ENCODE data around the gene CST6. TPM values are rescaled to one million over a fixed set of nuclear protein-coding genes. Genes with fewer than 3 reads are reported as not detected.

The CST6 gene
- polyA plus RNA-seq, 2 of the 4 experiments (the other 2 are of a cell fraction) = not detected

DNA sequence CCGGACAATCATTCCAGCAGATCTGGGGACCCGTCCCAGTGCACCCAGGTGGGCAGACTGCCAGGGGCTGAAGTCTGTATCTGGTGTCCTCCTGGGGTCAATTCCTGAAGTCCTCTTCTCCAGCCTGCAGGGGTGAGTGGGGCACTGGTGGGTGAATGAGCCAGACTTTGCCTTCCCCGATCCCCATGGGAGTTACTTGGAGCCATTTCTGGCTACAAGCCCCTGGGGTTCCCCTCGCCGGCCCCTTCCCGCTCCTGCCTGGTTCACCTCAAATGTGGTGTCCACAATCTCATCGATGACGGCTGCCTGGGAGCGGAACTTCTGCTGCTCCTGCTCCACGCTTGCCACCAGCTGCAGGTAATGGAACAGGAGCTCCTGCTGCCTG lies 5.0 kb downstream of the CST6 start:
- 82% methylated on average over 10 of the region's 10 CpGs for WGBS (ENCODE audit: missing lambda C conversion rate)
- Histone ChIP-seq H3K27ac (no peak overlapping the region), H3K9me3 (no peaks in the 10 kb centered on the region), H3K4me1 (peaks cover 24% of the 10 kb centered on the region), H3K4me2 (no peak overlapping the region), H3K4me3 (no peak overlapping the region)
- no peak for DNase-seq (ENCODE audit: low read depth in 1 of 2, low spot score in 1 of 2)
- TF ChIP-seq TFCP2L1 (CRISPR knock-in tag; IDR thresholded peaks at IDR 0.05) (no peak), ESRRA (IDR thresholded peaks at IDR 0.05; ENCODE audit: borderline replicate concordance, low read length) (no peak), KDM5A (IDR thresholded peaks at IDR 0.05) (no peak), FOSL2 (IDR thresholded peaks at IDR 0.05) (no peak), FOSL2 (CRISPR knock-in tag; IDR thresholded peaks at IDR 0.05) (no peak), NFE2L2 (conservative IDR thresholded peaks at IDR 0.05; ENCODE audit: low read length) (no peak), EHMT2 (IDR thresholded peaks at IDR 0.05; ENCODE audit: low read depth) (no peak)
- TF ChIP-seq, protein P1, sequence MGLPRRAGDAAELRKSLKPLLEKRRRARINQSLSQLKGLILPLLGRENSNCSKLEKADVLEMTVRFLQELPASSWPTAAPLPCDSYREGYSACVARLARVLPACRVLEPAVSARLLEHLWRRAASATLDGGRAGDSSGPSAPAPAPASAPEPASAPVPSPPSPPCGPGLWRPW (IDR thresholded peaks at IDR 0.05) = no peak
- TF ChIP-seq, protein P2, sequence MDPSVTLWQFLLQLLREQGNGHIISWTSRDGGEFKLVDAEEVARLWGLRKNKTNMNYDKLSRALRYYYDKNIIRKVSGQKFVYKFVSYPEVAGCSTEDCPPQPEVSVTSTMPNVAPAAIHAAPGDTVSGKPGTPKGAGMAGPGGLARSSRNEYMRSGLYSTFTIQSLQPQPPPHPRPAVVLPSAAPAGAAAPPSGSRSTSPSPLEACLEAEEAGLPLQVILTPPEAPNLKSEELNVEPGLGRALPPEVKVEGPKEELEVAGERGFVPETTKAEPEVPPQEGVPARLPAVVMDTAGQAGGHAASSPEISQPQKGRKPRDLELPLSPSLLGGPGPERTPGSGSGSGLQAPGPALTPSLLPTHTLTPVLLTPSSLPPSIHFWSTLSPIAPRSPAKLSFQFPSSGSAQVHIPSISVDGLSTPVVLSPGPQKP (IDR thresholded peaks at IDR 0.05; ENCODE audit: low read depth, low read length) = no peak
- FAIRE-seq = no peak
- POLR2A ChIA-PET = no interaction called here
- ATAC-seq = no peak
- CTCF ChIA-PET = interaction anchor here (0.9 kb wide), 1 partner anchor 52 kb away, joined by 4 read pairs; no protein-coding TSS in a partner anchor

DNA sequence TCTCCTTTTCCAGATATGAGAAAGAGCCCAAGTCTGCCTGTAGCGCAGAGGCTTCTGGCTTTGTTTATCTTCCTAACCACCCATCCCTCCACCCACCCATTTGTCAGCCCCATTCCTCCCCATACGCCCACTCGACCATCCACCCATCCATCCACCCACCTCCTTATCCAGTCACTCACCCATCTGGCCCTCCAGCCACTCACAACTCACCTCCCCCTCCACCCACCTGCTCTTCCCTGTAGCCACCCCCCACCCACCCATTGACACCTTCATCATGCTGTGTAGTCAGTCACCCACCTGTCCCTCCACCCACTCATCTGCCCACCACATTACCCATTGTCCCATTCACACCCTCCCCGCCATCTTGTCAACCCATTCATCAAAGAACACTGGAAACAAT lies 5.5 kb downstream of the CST6 start:
- CTCF ChIA-PET = no interaction called here
- Histone ChIP-seq H3K9me3 (no peaks in the 10 kb centered on the region), H3K4me2 (no peak overlapping the region), H3K27ac (no peak overlapping the region), H3K4me1 (peaks cover 24% of the 10 kb centered on the region), H3K4me3 (no peak overlapping the region)
- DNase-seq (ENCODE audit: low read depth in 1 of 2, low spot score in 1 of 2) (no peak), FAIRE-seq (no peak), ATAC-seq (no peak)
- TF ChIP-seq, protein P3, sequence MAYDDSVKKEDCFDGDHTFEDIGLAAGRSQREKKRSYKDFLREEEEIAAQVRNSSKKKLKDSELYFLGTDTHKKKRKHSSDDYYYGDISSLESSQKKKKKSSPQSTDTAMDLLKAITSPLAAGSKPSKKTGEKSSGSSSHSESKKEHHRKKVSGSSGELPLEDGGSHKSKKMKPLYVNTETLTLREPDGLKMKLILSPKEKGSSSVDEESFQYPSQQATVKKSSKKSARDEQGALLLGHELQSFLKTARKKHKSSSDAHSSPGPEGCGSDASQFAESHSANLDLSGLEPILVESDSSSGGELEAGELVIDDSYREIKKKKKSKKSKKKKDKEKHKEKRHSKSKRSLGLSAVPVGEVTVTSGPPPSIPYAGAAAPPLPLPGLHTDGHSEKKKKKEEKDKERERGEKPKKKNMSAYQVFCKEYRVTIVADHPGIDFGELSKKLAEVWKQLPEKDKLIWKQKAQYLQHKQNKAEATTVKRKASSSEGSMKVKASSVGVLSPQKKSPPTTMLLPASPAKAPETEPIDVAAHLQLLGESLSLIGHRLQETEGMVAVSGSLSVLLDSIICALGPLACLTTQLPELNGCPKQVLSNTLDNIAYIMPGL (CRISPR knock-in tag; IDR thresholded peaks at IDR 0.05; ENCODE audit: borderline replicate concordance) = no peak
- no peak for TF ChIP-seq HEYL (CRISPR knock-in tag; IDR thresholded peaks at IDR 0.05)
- no peak for TF ChIP-seq NFE2L2 (conservative IDR thresholded peaks at IDR 0.05; ENCODE audit: low read length)
- TF ChIP-seq PHF8 (IDR thresholded peaks at IDR 0.05; ENCODE audit: borderline replicate concordance, low read depth) = no peak
- TF ChIP-seq MAZ (IDR thresholded peaks at IDR 0.05; ENCODE audit: borderline replicate concordance, low read depth, low read length) = no peak
- no peak for TF ChIP-seq HOXB5 (CRISPR knock-in tag; IDR thresholded peaks at IDR 0.05)
- no peak for TF ChIP-seq EP300 (IDR thresholded peaks at IDR 0.05)
- no peak for TF ChIP-seq CBX8 (IDR thresholded peaks at IDR 0.05)
- no peak for TF ChIP-seq SMC3 (IDR thresholded peaks at IDR 0.05)
- no peak for TF ChIP-seq KDM5A (IDR thresholded peaks at IDR 0.05)
- TF ChIP-seq POLR2AphosphoS2 (conservative IDR thresholded peaks at IDR 0.05; ENCODE audit: low read length) = no peak
- no peak for TF ChIP-seq BHLHE40 (IDR thresholded peaks at IDR 0.05; ENCODE audit: low read depth, low read length)
- no peak for TF ChIP-seq EHF (CRISPR knock-in tag; IDR thresholded peaks at IDR 0.05)
- no peak for TF ChIP-seq CHD4 (IDR thresholded peaks at IDR 0.05; ENCODE audit: borderline replicate concordance)
- POLR2A ChIA-PET = interaction anchor here (0.7 kb wide), 2 partner anchors 85 to 263 kb away, joined by 4 to 5 read pairs; no protein-coding TSS in a partner anchor
- 85% methylated on average over 4 of the region's 4 CpGs for WGBS (ENCODE audit: missing lambda C conversion rate)

DNA sequence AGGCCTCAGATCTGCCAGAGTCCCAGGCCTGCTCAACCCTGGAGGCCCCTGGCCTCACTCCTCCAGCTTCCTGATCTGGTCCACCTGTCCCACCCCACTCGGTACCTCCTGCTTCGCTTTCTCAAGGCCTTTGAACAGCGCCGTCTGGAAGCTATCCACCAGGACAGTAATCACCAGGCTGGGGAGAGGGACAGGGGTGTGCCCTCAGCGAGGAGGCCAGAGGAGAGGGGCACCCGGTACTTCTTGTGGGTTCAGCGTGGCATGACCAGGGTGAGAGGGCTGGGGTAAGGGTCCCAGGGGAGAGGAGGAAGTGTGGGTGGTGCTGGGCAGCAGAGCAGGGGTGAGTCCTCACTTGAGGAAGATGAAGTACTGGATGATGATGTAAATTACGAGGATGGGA lies 8.4 kb downstream of the CST6 start:
- DNase-seq (ENCODE audit: low read depth in 1 of 2, low spot score in 1 of 2) (no peak), ATAC-seq (no peak), FAIRE-seq (no peak)
- 81% methylated on average over 8 of the region's 8 CpGs for WGBS (ENCODE audit: missing lambda C conversion rate)
- ChIA-PET POLR2A (interaction anchor here (0.5 kb wide), 1 partner anchor 18 kb away, joined by 6 read pairs; the partner anchor contains the start of genes BANF1 and EIF1AD), CTCF (interaction anchor here (1.0 to 6.5 kb wide), 4 partner anchors 11 to 90 kb away, joined by 3 to 188 read pairs (median 62); partner anchors contain the start of gene CST6)
- Histone ChIP-seq H3K27ac (peak overlapping the region in 1 of 2 experiments; percentile 77; a peak in 4 of 6 replicates), H3K4me1 (peaks cover 18% of the 10 kb centered on the region), H3K4me2 (no peak overlapping the region), H3K9me3 (no peaks in the 10 kb centered on the region), H3K4me3 (no peak overlapping the region)
- no peak for TF ChIP-seq ESRRA (IDR thresholded peaks at IDR 0.05; ENCODE audit: borderline replicate concordance, low read length)
- TF ChIP-seq CHD2 (IDR thresholded peaks at IDR 0.05; ENCODE audit: low read length, partially characterized antibody) = no peak
- no peak for TF ChIP-seq EHF (CRISPR knock-in tag; IDR thresholded peaks at IDR 0.05)

All from A549 (cell line).